Peyer's patch (tissue), 4 donors: ENCODE data around the gene PLD1. TPM values are rescaled to one million over a fixed set of nuclear protein-coding genes. Genes with fewer than 3 reads are reported as not detected.

ENCODE experiments used
- DNase-seq, 3 donors: peaks; one replicate each; pipeline ENCODE4 v3.0.0-alpha.2; 2017 to 2019
- H3K27ac ChIP-seq, 4 donors: fragments of 200-600 bp; sonication (generic); one replicate each; pipeline ENCODE4 v1.5.1; 2016 to 2019
- H3K27me3 ChIP-seq, 2 donors: fragments of 200-600 bp; sonication (generic); one replicate each; pipeline ENCODE4 v1.5.1; 2019
- H3K36me3 ChIP-seq, 3 donors: fragments of 200-600 bp; sonication (generic); one replicate each; pipeline ENCODE4 v1.5.1; 2016 to 2019
- H3K4me1 ChIP-seq, 4 donors: fragments of 200-600 bp; sonication (generic); one replicate each; pipeline ENCODE4 v1.5.1; 2016 to 2019
- H3K4me3 ChIP-seq, 4 donors: fragments of 200-600 bp; sonication (generic); 1 replicate in 3 of 4; 2 replicates in 1 of 4; pipeline ENCODE4 v1.5.1; 2016 to 2019; ENCODE audit warnings: mild to moderate bottlenecking in 1 of 4
- H3K9me3 ChIP-seq, 4 donors: fragments of 200-600 bp; sonication (generic); one replicate each; pipeline ENCODE4 v1.5.1; 2016 to 2019; ENCODE audit warnings: mild to moderate bottlenecking in 1 of 4
- CTCF ChIP-seq, 6 experiments: fragments of 450-650 bp in 4 of 6; fragments of 200-600 bp in 2 of 6; sonication (generic) in 1 of 6; IDR thresholded peaks; one replicate each; pipeline ENCODE4 v1.5.1; 2017 to 2019; ENCODE audit warnings: antibody characterized with exemption in 6 of 6, mild to moderate bottlenecking in 3 of 6, moderate library complexity in 1 of 6
- POLR2A ChIP-seq, 2 donors: fragments of 450-650 bp; IDR thresholded peaks; one replicate each; pipeline ENCODE4 v1.5.1; 2017; ENCODE audit warnings: antibody characterized with exemption in 2 of 2, mild to moderate bottlenecking in 2 of 2, moderate library complexity in 2 of 2
- total RNA-seq, 4 donors: library from RNA; depleted of rRNA; stranded (reverse); fragments of >200 nt; gene quantifications; one replicate each; pipeline ENCODE4 v1.1.0, GENCODE V29; 2016

The PLD1 gene
- total RNA-seq, 4 donors from 2014 or later = 120 to 218 (median 187) TPM

GRCh38 chr3:171743327-171744157 lies 66.7 kb downstream of the PLD1 start:
- peaks cover 0 to 47% (median 2%) of the 10 kb centered on the region in 4 donors for H3K4me1 ChIP-seq
- no peaks in the 10 kb centered on the region for H3K36me3 ChIP-seq
- TF ChIP-seq POLR2A (IDR thresholded peaks at IDR 0.05) (no peak), CTCF (IDR thresholded peaks at IDR 0.05) (no peak)
- no peaks in the 10 kb centered on the region for H3K27me3 ChIP-seq
- no peak for DNase-seq
- H3K4me3 ChIP-seq = no peak overlapping the region
- no peaks in the 10 kb centered on the region for H3K9me3 ChIP-seq
- no peak overlapping the region for H3K27ac ChIP-seq

DNA sequence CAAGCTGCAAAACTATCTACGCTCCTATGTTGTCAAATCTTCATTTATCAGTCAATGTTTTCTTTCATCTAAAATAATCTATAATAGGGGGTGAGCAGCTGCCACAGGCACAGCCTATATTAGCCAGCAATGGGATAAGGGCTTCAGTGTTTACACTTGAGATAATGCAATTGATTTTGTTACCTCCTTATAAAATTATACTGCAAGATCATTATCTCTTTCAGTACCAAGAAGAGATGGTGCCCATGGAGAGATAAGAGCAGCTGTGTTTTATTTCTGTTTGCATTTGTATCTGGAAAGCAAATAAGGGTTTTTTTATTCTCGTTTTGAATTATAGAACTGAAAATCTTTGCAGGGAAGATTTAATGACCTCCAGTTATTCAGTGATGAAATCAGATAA lies 68.9 kb downstream of the PLD1 start:
- no peak for TF ChIP-seq CTCF (IDR thresholded peaks at IDR 0.05)
- no peak for TF ChIP-seq POLR2A (IDR thresholded peaks at IDR 0.05)
- peaks cover 0 to 5% (median 0%) of the 10 kb centered on the region in 3 donors for H3K36me3 ChIP-seq
- no peaks in the 10 kb centered on the region for H3K9me3 ChIP-seq
- H3K4me1 ChIP-seq = peaks cover 0 to 47% (median 0%) of the 10 kb centered on the region in 4 donors
- no peak overlapping the region for H3K27ac ChIP-seq
- no peak for DNase-seq
- no peak overlapping the region for H3K4me3 ChIP-seq
- no peaks in the 10 kb centered on the region for H3K27me3 ChIP-seq

GRCh38 chr3:171736556-171736955 lies 73.7 kb downstream of the PLD1 start:
- Histone ChIP-seq H3K9me3 (no peaks in the 10 kb centered on the region), H3K27ac (no peak overlapping the region), H3K27me3 (no peaks in the 10 kb centered on the region), H3K4me1 (peaks cover 0 to 26% (median 0%) of the 10 kb centered on the region in 4 donors), H3K36me3 (peaks cover 0 to 43% (median 0%) of the 10 kb centered on the region in 3 donors), H3K4me3 (no peak overlapping the region)
- no peak for TF ChIP-seq POLR2A (IDR thresholded peaks at IDR 0.05)
- TF ChIP-seq CTCF (IDR thresholded peaks at IDR 0.05) = peak in 1 of 6 experiments; percentile 8
- no peak for DNase-seq

- DNase-seq = no peak
- no peak overlapping the region for H3K27ac ChIP-seq
- TF ChIP-seq POLR2A (IDR thresholded peaks at IDR 0.05) (no peak), CTCF (IDR thresholded peaks at IDR 0.05) (no peak)
- H3K36me3 ChIP-seq = peaks cover 0 to 43% (median 0%) of the 10 kb centered on the region in 3 donors
- H3K4me3 ChIP-seq = no peak overlapping the region
- peaks cover 0 to 7% (median 0%) of the 10 kb centered on the region in 4 donors for H3K4me1 ChIP-seq
- no peaks in the 10 kb centered on the region for H3K9me3 ChIP-seq
- H3K27me3 ChIP-seq = no peaks in the 10 kb centered on the region
Observed at GRCh38 chr3:171733561-171733960, 76.7 kb downstream of the PLD1 start.

DNA sequence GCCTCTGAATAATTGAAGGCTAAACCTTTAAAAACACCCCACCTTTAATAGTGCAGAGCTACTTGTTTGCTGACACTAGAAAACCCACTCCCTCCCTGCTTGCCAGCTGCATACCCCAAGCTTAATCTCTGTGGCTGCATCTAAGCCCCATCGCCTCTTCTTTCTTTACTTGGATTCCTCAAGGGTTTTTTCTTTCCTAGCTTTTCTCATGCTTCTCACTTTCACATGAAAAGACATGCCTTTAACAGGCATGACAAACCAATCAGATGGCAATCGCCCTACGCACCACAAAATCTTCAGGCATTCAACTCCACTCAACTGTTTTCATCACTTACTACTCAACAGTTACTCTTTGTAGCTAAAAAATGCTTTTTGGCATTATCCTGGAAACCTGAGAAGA lies 77.5 kb downstream of the PLD1 start:
- H3K27me3 ChIP-seq = no peaks in the 10 kb centered on the region
- no peak for DNase-seq
- H3K9me3 ChIP-seq = no peaks in the 10 kb centered on the region
- TF ChIP-seq CTCF (IDR thresholded peaks at IDR 0.05) (no peak), POLR2A (IDR thresholded peaks at IDR 0.05) (no peak)
- H3K27ac ChIP-seq = no peak overlapping the region
- peaks cover 0 to 7% (median 0%) of the 10 kb centered on the region in 4 donors for H3K4me1 ChIP-seq
- H3K4me3 ChIP-seq = no peak overlapping the region
- peaks cover 0 to 48% (median 0%) of the 10 kb centered on the region in 3 donors for H3K36me3 ChIP-seq
